H1 (cell line): ENCODE data around the gene RAMACL. TPM values are rescaled to one million over a fixed set of nuclear protein-coding genes. Genes with fewer than 3 reads are reported as not detected.

ENCODE experiments used
- CTCF ChIA-PET: fragments of 300-600 bp; sonication (Branson Sonifier 250); formaldehyde crosslinking; loops from one replicate; lab custom pipeline; 2021; ENCODE audit not compliant: partially characterized antibody; lab: Charles Lee
- POLR2A ChIA-PET: fragments of 300-600 bp; sonication (Branson Sonifier 250); formaldehyde crosslinking; loops from one replicate; lab custom pipeline; 2021; ENCODE audit warnings: inconsistent platforms; ENCODE audit not compliant: partially characterized antibody; lab: Charles Lee
- DNase-seq, 2 experiments: peaks; one replicate each; pipeline versions ENCODE4 v3.0.0 to v3.0.0-alpha.2; 2010 to 2022; ENCODE audit warnings: low spot score in 2 of 2, low read depth in 1 of 2, mixed read lengths in 1 of 2
- FAIRE-seq: peaks from 2 replicates; lab custom pipeline; 2011; peaks lifted over from hg19 to GRCh38; lab: Jason Lieb, UNC
- H2AFZ ChIP-seq: 2 replicates; pipeline ENCODE4 v1.8.1; 2012; ENCODE audit warnings: low read length, inconsistent platforms
- H2AK5ac ChIP-seq: 2 replicates; pipeline ENCODE4 v1.6.1; 2013; ENCODE audit warnings: low read depth, low read length
- H2BK120ac ChIP-seq: replicated peaks from 2 replicates; pipeline ENCODE3; 2013; ENCODE audit warnings: low read depth, low read length, inconsistent platforms
- H2BK12ac ChIP-seq: 2 replicates; pipeline ENCODE4 v1.6.1; 2013; ENCODE audit warnings: low read depth, low read length
- H2BK15ac ChIP-seq: 2 replicates; pipeline ENCODE4 v1.6.1; 2013; ENCODE audit warnings: low read length
- H2BK20ac ChIP-seq: 2 replicates; pipeline ENCODE4 v1.6.1; 2013; ENCODE audit warnings: low read length
- H2BK5ac ChIP-seq: 2 replicates; pipeline ENCODE4 v1.6.1; 2013; ENCODE audit warnings: low read depth, low read length
- H3K14ac ChIP-seq: 2 replicates; pipeline ENCODE4 v1.6.1; 2013; ENCODE audit warnings: inconsistent platforms; ENCODE audit not compliant: insufficient read length
- H3K18ac ChIP-seq: 2 replicates; pipeline ENCODE4 v1.6.1; 2013; ENCODE audit warnings: low read length; ENCODE audit errors: extremely low read depth
- H3K23ac ChIP-seq: 2 replicates; pipeline ENCODE4 v1.6.1; 2013; ENCODE audit warnings: inconsistent platforms; ENCODE audit not compliant: insufficient read length
- H3K23me2 ChIP-seq: 2 replicates; pipeline ENCODE4 v1.6.1; 2013; ENCODE audit warnings: low read depth, low read length
- H3K27ac ChIP-seq: 2 replicates; pipeline ENCODE4 v1.6.1; 2011; ENCODE audit warnings: low read depth, low read length, inconsistent platforms
- H3K27me3 ChIP-seq, 4 experiments: replicated peaks in 1 of 4; 1 replicate in 1 of 4; 2 replicates in 3 of 4; pipeline versions ENCODE4 v1.6.1 to v1.8.1; 2011 to 2013; ENCODE audit warnings: low read length in 3 of 4, mild to moderate bottlenecking in 3 of 4, inconsistent platforms in 2 of 4, mixed read lengths in 2 of 4, moderate library complexity in 1 of 4; ENCODE audit not compliant: control insufficient read depth in 3 of 4, insufficient read depth in 3 of 4; ENCODE audit errors: extremely low read depth in 1 of 4
- H3K36me3 ChIP-seq, 4 experiments: 2 replicates each; pipeline versions ENCODE4 v1.6.1 to v1.8.1; 2011 to 2013; ENCODE audit warnings: mild to moderate bottlenecking in 4 of 4, low read length in 3 of 4, moderate library complexity in 2 of 4, control low read depth in 1 of 4, inconsistent platforms in 1 of 4; ENCODE audit not compliant: insufficient read depth in 4 of 4, control insufficient read depth in 2 of 4
- H3K4ac ChIP-seq: replicated peaks from 2 replicates; pipeline ENCODE3; 2013; ENCODE audit warnings: low read length, low read depth, mixed read lengths, inconsistent platforms; ENCODE audit not compliant: insufficient read length
- H3K4me1 ChIP-seq, 4 experiments: replicated peaks in 1 of 4; 1 replicate in 1 of 4; 2 replicates in 3 of 4; pipeline versions ENCODE4 v1.6.1 to v1.8.1; 2011 to 2013; ENCODE audit warnings: low read length in 3 of 4, inconsistent platforms in 2 of 4, mixed read lengths in 1 of 4; ENCODE audit not compliant: insufficient read depth in 4 of 4, control insufficient read depth in 3 of 4
- H3K4me2 ChIP-seq, 2 experiments: 2 replicates each; pipeline versions ENCODE4 v1.6.1 to v1.8.1; 2011 to 2013; ENCODE audit warnings: low read depth in 2 of 2, low read length in 2 of 2, control low read depth in 1 of 2, inconsistent platforms in 1 of 2, mild to moderate bottlenecking in 1 of 2; ENCODE audit not compliant: insufficient read depth in 1 of 2
- H3K4me3 ChIP-seq, 4 experiments: fragments of 200-600, 300-600 bp in 1 of 4; sonication (generic), shearing (Covaris generic), sonication (Bioruptor Twin) in 1 of 4; 2 replicates each; pipeline versions ENCODE4 v1.5.1 to v1.8.1; 2011 to 2016; ENCODE audit warnings: low read length in 4 of 4, low read depth in 3 of 4, control low read depth in 2 of 4, inconsistent platforms in 2 of 4, mild to moderate bottlenecking in 2 of 4, mixed read lengths in 1 of 4, moderate library complexity in 1 of 4; ENCODE audit not compliant: insufficient read depth in 2 of 4; ENCODE audit errors: extremely low read depth in 1 of 4
- H3K56ac ChIP-seq: replicated peaks from 2 replicates; pipeline ENCODE3; 2013; ENCODE audit warnings: low read depth, mild to moderate bottlenecking, mixed read lengths, low read length, inconsistent platforms; ENCODE audit not compliant: insufficient read length
- H3K79me1 ChIP-seq: 2 replicates; pipeline ENCODE4 v1.6.1; 2013; ENCODE audit warnings: low read depth, low read length, control low read depth
- H3K79me2 ChIP-seq, 2 experiments: 2 replicates each; pipeline versions ENCODE4 v1.6.1 to v1.8.1; 2012 to 2013; ENCODE audit warnings: low read length in 2 of 2, mild to moderate bottlenecking in 2 of 2, inconsistent platforms in 1 of 2; ENCODE audit not compliant: insufficient read depth in 2 of 2, control insufficient read depth in 1 of 2
- H3K9ac ChIP-seq, 4 experiments: replicated peaks in 1 of 4; 1 replicate in 1 of 4; 2 replicates in 3 of 4; pipeline versions ENCODE4 v1.6.1 to v1.8.1; 2011 to 2013; ENCODE audit warnings: low read depth in 3 of 4, low read length in 3 of 4, control low read depth in 2 of 4, mild to moderate bottlenecking in 2 of 4, moderate library complexity in 2 of 4, inconsistent platforms in 1 of 4; ENCODE audit errors: extremely low read depth in 1 of 4
- H3K9me3 ChIP-seq, 2 experiments: 2 replicates each; pipeline versions ENCODE4 v1.6.1 to v1.8.1; 2012 to 2013; ENCODE audit warnings: mild to moderate bottlenecking in 2 of 2, moderate library complexity in 2 of 2, control low read depth in 1 of 2, inconsistent platforms in 1 of 2, low read depth in 1 of 2, low read length in 1 of 2, mixed read lengths in 1 of 2; ENCODE audit not compliant: insufficient read depth in 2 of 2
- H4K20me1 ChIP-seq, 2 experiments: replicated peaks in 1 of 2; 2 replicates each; pipeline versions ENCODE3 to v1.8.1; 2011 to 2013; ENCODE audit warnings: inconsistent platforms in 2 of 2, low read length in 2 of 2, mild to moderate bottlenecking in 1 of 2; ENCODE audit not compliant: insufficient read depth in 2 of 2, control insufficient read depth in 1 of 2
- H4K5ac ChIP-seq: 2 replicates; pipeline ENCODE4 v1.6.1; 2013; ENCODE audit warnings: low read length, low read depth, mixed read lengths, inconsistent platforms; ENCODE audit not compliant: insufficient read length
- H4K8ac ChIP-seq: 2 replicates; pipeline ENCODE4 v1.8.0; 2013; ENCODE audit warnings: mild to moderate bottlenecking, moderate library complexity, low read length, inconsistent platforms; ENCODE audit not compliant: insufficient read depth; ENCODE audit errors: extremely low read depth
- H4K91ac ChIP-seq: replicated peaks from 2 replicates; pipeline ENCODE3; 2013; ENCODE audit warnings: low read length, mixed read lengths, inconsistent platforms; ENCODE audit not compliant: insufficient read length
- CHD1 ChIP-seq: IDR thresholded peaks from 2 replicates; pipeline ENCODE4 v1.6.1; 2012; ENCODE audit warnings: low read depth, low read length, improper control_type of control experiment
- CTBP2 ChIP-seq: IDR thresholded peaks from 2 replicates; pipeline ENCODE4 v1.7.0; 2011; ENCODE audit warnings: borderline replicate concordance, mild to moderate bottlenecking, moderate library complexity, mixed read lengths, low read length; ENCODE audit not compliant: insufficient read depth, insufficient read length
- EZH2 ChIP-seq: fragments of 200-600 bp; sonication (generic); IDR thresholded peaks from 2 replicates; pipeline ENCODE4 v1.7.1; 2012; ENCODE audit warnings: low read depth, mild to moderate bottlenecking, moderate library complexity, low read length, inconsistent platforms; ENCODE audit not compliant: severe bottlenecking
- HDAC2 ChIP-seq, 2 experiments: fragments of 300-600 bp in 1 of 2; sonication (generic) in 1 of 2; IDR thresholded peaks; 2 replicates each; pipeline ENCODE4 v1.6.1; 2011 to 2012; ENCODE audit warnings: low read depth in 2 of 2, low read length in 2 of 2, mild to moderate bottlenecking in 2 of 2, moderate library complexity in 2 of 2, borderline replicate concordance in 1 of 2, inconsistent platforms in 1 of 2
- MAFK ChIP-seq: IDR thresholded peaks from 2 replicates; pipeline ENCODE4 v1.6.1; 2012; ENCODE audit warnings: low read depth, mild to moderate bottlenecking, improper control_type of control experiment, low read length
- NANOG ChIP-seq: IDR thresholded peaks from 2 replicates; pipeline ENCODE4 v1.6.1; 2011; ENCODE audit warnings: low read length, low read depth, mild to moderate bottlenecking, inconsistent platforms; ENCODE audit not compliant: insufficient read depth, poor library complexity, severe bottlenecking
- POLR2A ChIP-seq, 2 experiments: IDR thresholded peaks; 1 replicate in 1 of 2; 2 replicates in 1 of 2; pipeline ENCODE4 v1.6.1; 2011; ENCODE audit warnings: low read depth in 2 of 2, low read length in 2 of 2, mild to moderate bottlenecking in 2 of 2; ENCODE audit errors: control extremely low read depth in 1 of 2
- RAD21 ChIP-seq, 2 experiments: IDR thresholded peaks in 1 of 2; conservative IDR thresholded peaks in 1 of 2; 2 replicates each; pipeline ENCODE4 v1.6.1; 2011; ENCODE audit warnings: low read depth in 2 of 2, low read length in 2 of 2, improper control_type of control experiment in 1 of 2, inconsistent platforms in 1 of 2, mild to moderate bottlenecking in 1 of 2, moderate library complexity in 1 of 2
- SIX5 ChIP-seq: IDR thresholded peaks from 2 replicates; pipeline ENCODE4 v1.6.1; 2011; ENCODE audit warnings: mild to moderate bottlenecking, low read depth, low read length
- TAF1 ChIP-seq: IDR thresholded peaks from 2 replicates; pipeline ENCODE4 v1.6.1; 2011; ENCODE audit warnings: mild to moderate bottlenecking, low read depth, low read length
- YY1 ChIP-seq: IDR thresholded peaks from 2 replicates; pipeline ENCODE4 v1.6.1; 2011; ENCODE audit warnings: low read depth, mild to moderate bottlenecking, low read length
- WGBS, 2 experiments: shearing (Covaris generic) in 1 of 2; methylation state at CpG; one replicate each; pipeline versions ENCODE4 v1.1.6 to v1.1.7; 2013 to 2015; ENCODE audit warnings: low lambda C conversion rate in 2 of 2, mixed read lengths in 2 of 2, inconsistent platforms in 1 of 2, low coverage in 1 of 2, missing lambda C conversion rate in 1 of 2; ENCODE audit not compliant: insufficient replicate concordance in 2 of 2, insufficient coverage in 1 of 2, insufficient read length in 1 of 2; ENCODE audit errors: extremely low coverage in 1 of 2, missing lambda C conversion rate in 1 of 2; 5-methylcytosine and 5-hydroxymethylcytosine counted together
- polyA plus RNA-seq, 7 experiments: library from polyadenylated mRNA; depleted of rRNA in 3 of 7; stranded (reverse) in 5 of 7; unstranded in 2 of 7; fragments of >200 nt in 5 of 7; fragments of 200-250 nt in 2 of 7; gene quantifications; 1 replicate in 5 of 7; 2 replicates in 1 of 7; 4 replicates in 1 of 7; pipeline versions ENCODE4 v1.2.1 to v1.2.3, GENCODE V29; 2011 to 2013; ENCODE audit warnings: missing spikeins in 2 of 7, mixed read lengths in 2 of 7
- total RNA-seq: library from RNA; stranded (reverse); fragmentation: NEBNext Ultra II Directional; extraction: Animal tissue kit (Norgen Biotek cat#: 25700); gene quantifications from 2 replicates; pipeline ENCODE4 v1.2.1, GENCODE V29; 2021
- TF ChIP-seq, protein P1 (sequence below): IDR thresholded peaks from 2 replicates; pipeline ENCODE4 v1.6.1; 2012; ENCODE audit warnings: inconsistent platforms

Gene RAMACL
- total and polyA plus RNA-seq, 2 of the 8 experiments (the other 6 are each of a cell fraction or from before 2014, with no cell fraction given): 0.23 to 0.97 TPM

DNA sequence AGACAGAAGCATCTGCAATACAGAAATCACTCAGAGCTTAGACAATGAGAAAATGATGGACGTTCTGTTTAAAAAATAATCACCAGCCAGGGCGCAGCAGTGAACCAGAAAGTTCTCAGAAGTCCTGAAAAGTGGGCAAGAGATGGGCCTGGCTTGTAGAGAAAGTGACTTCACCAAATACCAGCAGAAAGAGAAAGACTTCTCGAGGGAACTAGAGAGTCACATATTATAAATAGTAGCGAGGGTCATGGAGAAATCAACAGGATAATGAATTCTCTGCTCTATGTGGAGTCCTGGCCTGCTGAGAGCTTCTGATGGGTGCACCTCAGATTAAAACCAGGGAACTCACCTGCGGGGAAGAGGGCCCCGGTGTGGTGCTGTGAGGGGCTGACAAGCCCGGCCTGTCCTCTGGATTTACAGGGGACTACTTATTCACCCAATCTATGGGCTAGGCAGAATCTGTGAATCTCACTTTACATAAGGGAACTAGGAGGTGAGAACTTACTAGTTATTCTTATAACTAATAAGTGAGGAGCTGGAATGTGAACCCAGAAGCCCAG is 5.6 kb upstream of the RAMACL start:
- no peaks in the 10 kb centered on the region for H3K27me3 ChIP-seq
- H2BK120ac ChIP-seq: no peak overlapping the region
- H3K9ac ChIP-seq: no peak overlapping the region
- no peaks in the 10 kb centered on the region for H3K36me3 ChIP-seq
- no peaks in the 10 kb centered on the region for H3K23me2 ChIP-seq
- no peaks in the 10 kb centered on the region for H3K9me3 ChIP-seq
- H3K4me2 ChIP-seq: no peak overlapping the region
- no peak overlapping the region for H2AFZ ChIP-seq
- no peak overlapping the region for H3K4me3 ChIP-seq
- FAIRE-seq (no peak), DNase-seq (no peak)
- peaks cover 2 to 10% of the 10 kb centered on the region in 2 experiments for H4K20me1 ChIP-seq
- H2AK5ac ChIP-seq: no peak overlapping the region
- H3K4me1 ChIP-seq: peaks cover 2 to 9% (median 5%) of the 10 kb centered on the region in 4 experiments; a peak in 3 of 7 replicates
- POLR2A ChIA-PET: interaction anchor here (1.1 kb wide), 1 partner anchor 374 kb away, joined by 4 read pairs; no protein-coding TSS in a partner anchor
- no peak overlapping the region for H4K5ac ChIP-seq
- H4K8ac ChIP-seq: no peak overlapping the region
- no peak overlapping the region for H3K27ac ChIP-seq
- no peak overlapping the region for H2BK15ac ChIP-seq
- H3K18ac ChIP-seq: no peak overlapping the region
- WGBS, 2 experiments: 95% methylated on average over 7 of the region's 7 CpGs; no CpG with 5 or more reads in 1 of the 2 experiments
- no peak overlapping the region for H2BK20ac ChIP-seq
- CTCF ChIA-PET: no interaction called here
- no peak overlapping the region for H4K91ac ChIP-seq
- H3K14ac ChIP-seq: no peak overlapping the region
- no peak overlapping the region for H3K23ac ChIP-seq
- H3K79me2 ChIP-seq: peaks cover 3 to 17% of the 10 kb centered on the region in 2 experiments; a peak in 2 of 4 replicates
- H3K56ac ChIP-seq: no peak overlapping the region
- no peak overlapping the region for H2BK12ac ChIP-seq
- H2BK5ac ChIP-seq: no peak overlapping the region
- no peak overlapping the region for H3K4ac ChIP-seq
- peaks cover 3% of the 10 kb centered on the region for H3K79me1 ChIP-seq
- TF ChIP-seq HDAC2 (IDR thresholded peaks at IDR 0.05; ENCODE audit: borderline replicate concordance in 1 of 2, low read depth in 2 of 2, low read length in 2 of 2): no peak
- no peak for TF ChIP-seq TAF1
- no peak for TF ChIP-seq EZH2
- no peak for TF ChIP-seq SIX5
- TF ChIP-seq NANOG: no peak
- TF ChIP-seq RAD21 (IDR thresholded peaks at IDR 0.05 in 1 of 2, conservative IDR thresholded peaks at IDR 0.05 in 1 of 2; ENCODE audit: low read depth in 2 of 2, low read length in 2 of 2): no peak
- TF ChIP-seq YY1: no peak
- no peak for TF ChIP-seq CTBP2
- TF ChIP-seq, protein P1, sequence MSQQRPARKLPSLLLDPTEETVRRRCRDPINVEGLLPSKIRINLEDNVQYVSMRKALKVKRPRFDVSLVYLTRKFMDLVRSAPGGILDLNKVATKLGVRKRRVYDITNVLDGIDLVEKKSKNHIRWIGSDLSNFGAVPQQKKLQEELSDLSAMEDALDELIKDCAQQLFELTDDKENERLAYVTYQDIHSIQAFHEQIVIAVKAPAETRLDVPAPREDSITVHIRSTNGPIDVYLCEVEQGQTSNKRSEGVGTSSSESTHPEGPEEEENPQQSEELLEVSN: no peak
- TF ChIP-seq POLR2A (IDR thresholded peaks at IDR 0.05; ENCODE audit: control extremely low read depth in 1 of 2, low read depth in 2 of 2, low read length in 2 of 2): no peak
- TF ChIP-seq CHD1: no peak
- TF ChIP-seq MAFK: no peak
